ENCODE data around the gene METTL27. TPM values are rescaled to one million over a fixed set of nuclear protein-coding genes. Genes with fewer than 3 reads are reported as not detected.

Gene METTL27
- total and polyA plus RNA-seq, 9 of the 15 experiments (the other 6 are each of a cell fraction or from before 2014, with no cell fraction given) = 0.08 to 0.82 (median 0.33) TPM; not detected in 4

DNA sequence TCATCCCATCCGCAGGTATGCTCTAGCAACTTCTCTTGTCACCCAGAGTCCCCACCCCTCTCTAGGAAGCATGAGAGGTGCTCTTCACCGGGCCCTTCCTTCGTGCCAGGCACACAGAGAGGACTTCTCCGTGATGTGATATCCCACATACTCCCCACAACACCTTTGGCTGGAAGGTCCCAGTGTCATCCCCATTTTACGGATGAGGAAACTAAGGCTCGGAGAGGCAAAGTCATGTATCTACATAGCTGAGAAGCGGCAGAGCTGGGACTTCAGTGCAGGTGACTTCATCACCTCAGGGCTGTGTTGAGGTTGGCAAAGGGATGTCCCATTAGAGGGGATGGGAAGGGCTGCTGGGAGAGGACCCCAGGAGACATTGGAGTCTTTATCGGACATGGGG lies 34.0 kb upstream of the METTL27 start:
- CTCF ChIA-PET (ENCODE audit: low intra/inter-chr PET ratio) = no interaction called here
- ATAC-seq = no peak
- 29% methylated on average over 8 of the region's 8 CpGs for WGBS (ENCODE audit: insufficient coverage, low coverage, missing lambda C conversion rate)

DNA sequence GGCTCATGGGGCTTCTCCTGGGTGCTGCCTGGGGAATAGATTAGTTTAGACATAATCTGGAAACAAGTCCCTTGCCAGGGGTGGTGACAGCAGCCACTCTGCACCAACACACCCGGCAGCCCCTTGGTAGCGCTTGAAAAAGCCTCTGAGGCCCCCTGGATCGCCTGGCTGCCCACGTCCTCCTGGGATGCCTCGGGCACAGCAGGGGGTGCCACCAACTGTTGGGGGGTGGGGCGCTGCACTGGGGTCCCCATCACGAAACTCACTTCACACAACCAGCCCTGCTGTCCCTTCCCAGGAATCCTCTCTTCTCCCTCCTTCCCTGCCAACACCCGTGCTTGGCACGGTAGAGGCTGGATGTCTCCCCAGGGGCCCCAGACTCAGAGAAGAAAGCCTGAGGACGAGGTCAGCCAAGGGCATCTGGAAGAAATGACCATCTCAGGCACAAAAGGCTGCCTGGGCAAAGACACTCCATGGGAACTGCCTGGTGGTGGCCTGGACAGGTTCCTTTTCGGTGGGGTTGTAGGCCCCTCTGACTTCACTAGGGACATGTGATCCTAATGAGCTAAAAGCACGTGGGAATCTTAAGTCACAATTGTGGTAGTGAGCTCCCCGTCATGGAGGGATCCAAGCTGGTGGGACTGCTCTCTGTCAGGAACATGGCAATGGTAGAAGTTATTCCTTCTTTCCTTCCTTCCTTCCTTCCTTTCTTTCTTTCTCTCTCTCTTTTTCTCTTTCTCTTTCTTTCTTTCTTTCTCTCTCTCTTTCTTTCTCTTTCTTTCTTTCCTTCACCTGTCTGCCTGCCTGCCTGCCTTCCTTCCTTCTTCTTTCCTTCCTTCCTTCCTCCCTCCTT lies 30.0 kb upstream of the METTL27 start:
- ChIA-PET POLR2A (interaction anchor here (1.6 to 2.5 kb wide), 2 partner anchors 8 to 13 kb away, joined by 4 to 15 read pairs; no protein-coding TSS in a partner anchor), CTCF (ENCODE audit: low intra/inter-chr PET ratio) (interaction anchor here (0.7 kb wide), 1 partner anchor 107 kb away, joined by 3 read pairs; no protein-coding TSS in a partner anchor)
- intact Hi-C loops (cut with micrococcal nuclease) = loop anchor here (5.0 kb wide), 1 partner anchor 145 kb away; no protein-coding TSS in a partner anchor
- TF ChIP-seq RBM25 (IDR thresholded peaks at IDR 0.05; ENCODE audit: low read depth, low read length, severe bottlenecking) (peak; percentile 90), ELF4 (CRISPR knock-in tag; IDR thresholded peaks at IDR 0.05) (0 out of 2 replicates have a peak, but pooled peaks have one; percentile 29)
- TF ChIP-seq, protein P1, sequence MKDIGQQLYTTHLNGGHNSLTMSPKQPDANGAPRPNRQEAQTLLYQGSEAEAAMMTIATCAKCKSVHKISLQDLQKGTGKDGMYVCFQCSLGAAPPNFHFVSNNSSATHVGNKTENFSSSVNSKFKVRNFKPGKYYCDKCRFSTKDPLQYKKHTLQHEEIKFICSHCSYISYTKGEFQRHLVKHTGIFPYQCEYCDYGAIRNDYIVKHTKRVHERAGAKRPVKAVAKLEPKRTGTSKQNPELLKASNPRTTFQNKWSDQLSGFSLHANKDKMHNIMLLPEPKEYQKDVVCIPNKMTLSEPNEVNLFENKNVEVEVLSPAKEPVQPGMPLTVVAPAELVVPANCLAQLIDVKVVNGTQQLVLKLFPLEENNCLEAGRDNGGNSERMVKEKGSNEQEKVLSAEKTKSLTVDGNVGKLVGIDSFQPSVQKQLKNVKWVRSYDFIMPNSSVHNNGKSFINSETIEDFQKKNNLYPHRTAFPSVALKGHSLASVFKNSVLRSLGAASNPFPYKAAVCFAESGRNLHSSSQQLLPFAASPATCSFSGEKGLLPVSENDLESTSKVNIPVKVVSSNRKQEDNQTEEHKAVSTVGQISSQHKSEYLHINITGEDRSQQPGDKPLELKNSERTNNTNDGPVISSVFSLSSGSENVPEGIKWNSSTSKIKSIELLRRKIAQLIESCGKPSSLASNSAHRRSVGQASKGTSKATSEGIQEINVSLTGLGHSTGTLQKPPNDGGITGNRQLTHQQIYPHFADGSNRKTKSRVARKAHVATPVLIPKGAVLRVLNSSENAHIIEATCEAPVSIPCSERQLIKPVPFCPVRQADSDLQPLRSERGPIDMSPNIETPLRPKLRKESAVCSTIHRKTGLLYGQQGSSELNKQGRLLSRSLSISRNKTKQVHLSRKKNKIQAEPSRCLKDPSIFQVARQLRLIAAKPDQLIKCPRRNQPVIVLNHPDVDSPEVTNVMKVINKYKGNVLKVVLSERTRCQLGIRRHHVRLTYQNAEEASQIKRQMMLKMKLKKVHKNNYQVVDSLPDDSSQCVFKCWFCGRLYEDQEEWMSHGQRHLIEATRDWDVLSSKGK (CRISPR knock-in tag; IDR thresholded peaks at IDR 0.05) = no peak
- TF ChIP-seq, protein P2, sequence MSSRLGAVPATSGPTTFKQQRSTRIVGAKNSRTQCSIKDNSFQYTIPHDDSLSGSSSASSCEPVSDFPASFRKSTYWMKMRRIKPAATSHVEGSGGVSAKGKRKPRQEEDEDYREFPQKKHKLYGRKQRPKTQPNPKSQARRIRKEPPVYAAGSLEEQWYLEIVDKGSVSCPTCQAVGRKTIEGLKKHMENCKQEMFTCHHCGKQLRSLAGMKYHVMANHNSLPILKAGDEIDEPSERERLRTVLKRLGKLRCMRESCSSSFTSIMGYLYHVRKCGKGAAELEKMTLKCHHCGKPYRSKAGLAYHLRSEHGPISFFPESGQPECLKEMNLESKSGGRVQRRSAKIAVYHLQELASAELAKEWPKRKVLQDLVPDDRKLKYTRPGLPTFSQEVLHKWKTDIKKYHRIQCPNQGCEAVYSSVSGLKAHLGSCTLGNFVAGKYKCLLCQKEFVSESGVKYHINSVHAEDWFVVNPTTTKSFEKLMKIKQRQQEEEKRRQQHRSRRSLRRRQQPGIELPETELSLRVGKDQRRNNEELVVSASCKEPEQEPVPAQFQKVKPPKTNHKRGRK (tag; IDR thresholded peaks at IDR 0.05) = peak; percentile 93

More for the DNA sequence above, 34.0 kb upstream of the METTL27 start:
- no peak overlapping the region for H2AFZ ChIP-seq (ENCODE audit: low read depth, low read length)
- in situ Hi-C loops (cut with MboI) = loop anchor here (10.0 kb wide), 1 partner anchor 328 kb away; no protein-coding TSS in a partner anchor
- H3K27me3 ChIP-seq (ENCODE audit: control insufficient read depth in 2 of 2, insufficient read depth in 2 of 2, low read length in 2 of 2) = peaks cover 21 to 75% of the 10 kb centered on the region in 2 experiments
- H3K4me1 ChIP-seq (replicated peaks in 1 of 2; ENCODE audit: control insufficient read depth in 2 of 2, insufficient read depth in 2 of 2, low read length in 2 of 2) = peaks cover 0 to 18% of the 10 kb centered on the region in 2 experiments; a peak in 2 of 5 replicates
- no peaks in the 10 kb centered on the region for H3K9me1 ChIP-seq (ENCODE audit: control insufficient read depth, insufficient read depth, low read length)
- H3K9ac ChIP-seq (ENCODE audit: insufficient read depth in 1 of 2, low read depth in 2 of 2, low read length in 2 of 2) = no peak overlapping the region
- H3K4me3 ChIP-seq = no peak overlapping the region
- H3K9me3 ChIP-seq (replicated peaks; ENCODE audit: control insufficient read depth, insufficient read depth, low read depth, low read length) = no peaks in the 10 kb centered on the region
- H3K27ac ChIP-seq (ENCODE audit: extremely low read depth, low read depth, low read length) = no peak overlapping the region
- H4K20me1 ChIP-seq (replicated peaks; ENCODE audit: control insufficient read depth, insufficient read depth, low read length) = peaks cover 34% of the 10 kb centered on the region
- no peaks in the 10 kb centered on the region for H3K79me2 ChIP-seq (ENCODE audit: control insufficient read depth, insufficient read depth, low read length)
- H3K36me3 ChIP-seq (ENCODE audit: control insufficient read depth, insufficient read depth, low read length) = no peaks in the 10 kb centered on the region
- DNase-seq (ENCODE audit: extremely low read depth in 1 of 4, low spot score in 3 of 4) (no peak), FAIRE-seq (no peak)
- POLR2A ChIA-PET = no interaction called here
- no peak overlapping the region for H3K4me2 ChIP-seq (ENCODE audit: insufficient read depth, low read length)
- intact Hi-C loops (cut with micrococcal nuclease) = no loop called here
- TF ChIP-seq RBM25 (IDR thresholded peaks at IDR 0.05; ENCODE audit: low read depth, low read length, severe bottlenecking) = peak; percentile 86
- TF ChIP-seq KAT2B (IDR thresholded peaks at IDR 0.05; ENCODE audit: low read depth, low read length) = no peak
- TF ChIP-seq KDM1A (IDR thresholded peaks at IDR 0.05) = peak; percentile 30 to 61; a peak in 2 of 4 replicates
- TF ChIP-seq NCOR1 (IDR thresholded peaks at IDR 0.05) = no peak
- peak; percentile 63 for TF ChIP-seq BCOR (IDR thresholded peaks at IDR 0.05)
- no TSS peak for BruUV-seq (replicated peaks)

More for the DNA sequence above, 30.0 kb upstream of the METTL27 start:
- H3K9ac ChIP-seq (ENCODE audit: insufficient read depth in 1 of 2, low read depth in 2 of 2, low read length in 2 of 2) = no peak overlapping the region
- 7% methylated on average over 13 of the region's 13 CpGs for WGBS (ENCODE audit: insufficient coverage, low coverage, missing lambda C conversion rate)
- no peaks in the 10 kb centered on the region for H3K9me3 ChIP-seq (replicated peaks; ENCODE audit: control insufficient read depth, insufficient read depth, low read depth, low read length)
- no peak overlapping the region for H3K4me2 ChIP-seq (ENCODE audit: insufficient read depth, low read length)
- H3K9me1 ChIP-seq (ENCODE audit: control insufficient read depth, insufficient read depth, low read length) = no peaks in the 10 kb centered on the region
- FAIRE-seq = no peak
- no peak overlapping the region for H2AFZ ChIP-seq (ENCODE audit: low read depth, low read length)
- no peaks in the 10 kb centered on the region for H3K36me3 ChIP-seq (ENCODE audit: control insufficient read depth, insufficient read depth, low read length)
- H3K79me2 ChIP-seq (ENCODE audit: control insufficient read depth, insufficient read depth, low read length) = no peaks in the 10 kb centered on the region
- no peak for ATAC-seq
- BruUV-seq (replicated peaks) = no TSS peak
- no peak overlapping the region for H3K27ac ChIP-seq (ENCODE audit: extremely low read depth, low read depth, low read length)
- H3K27me3 ChIP-seq (ENCODE audit: control insufficient read depth in 2 of 2, insufficient read depth in 2 of 2, low read length in 2 of 2) = peaks cover 9 to 58% of the 10 kb centered on the region in 2 experiments; a peak in 3 of 5 replicates
- no peak for DNase-seq (ENCODE audit: extremely low read depth in 1 of 4, low spot score in 3 of 4)
- no peak overlapping the region for H3K4me3 ChIP-seq
- in situ Hi-C loops (cut with MboI) = loop anchor here (5.0 to 10.0 kb wide), 2 partner anchors 333 to 515 kb away; no protein-coding TSS in a partner anchor
- peaks cover 0 to 28% of the 10 kb centered on the region in 2 experiments; a peak in 3 of 5 replicates for H3K4me1 ChIP-seq (replicated peaks in 1 of 2; ENCODE audit: control insufficient read depth in 2 of 2, insufficient read depth in 2 of 2, low read length in 2 of 2)
- peaks cover 22% of the 10 kb centered on the region for H4K20me1 ChIP-seq (replicated peaks; ENCODE audit: control insufficient read depth, insufficient read depth, low read length)
